Tibial artery (tissue), 4 donors: ENCODE measurements around the gene PIP4K2C.

ENCODE experiments used
- DNase-seq, 2 donors: peaks; one replicate each; pipeline ENCODE4 v3.0.0-alpha.2; 2019
- H3K27ac ChIP-seq, 2 donors: fragments of 200-600 bp; sonication (generic) in 1 of 2; 1 replicate in 1 of 2; 2 replicates in 1 of 2; pipeline ENCODE4 v1.5.1; 2018 to 2019; ENCODE audit warnings: mild to moderate bottlenecking in 1 of 2
- H3K27me3 ChIP-seq, 2 donors: fragments of 200-600 bp; sonication (generic) in 1 of 2; one replicate each; pipeline versions ENCODE4 v1.5.1 to v1.6.0; 2016 to 2019
- H3K36me3 ChIP-seq, 3 donors: fragments of 200-600 bp; sonication (generic) in 2 of 3; one replicate each; pipeline ENCODE4 v1.5.1; 2016 to 2019; ENCODE audit warnings: mild to moderate bottlenecking in 2 of 3
- H3K4me1 ChIP-seq, 4 donors: fragments of 200-600 bp; sonication (generic) in 2 of 4; 1 replicate in 3 of 4; 2 replicates in 1 of 4; pipeline ENCODE4 v1.5.1; 2016 to 2019
- H3K4me3 ChIP-seq, 2 donors: fragments of 200-600 bp; sonication (generic) in 1 of 2; 1 replicate in 1 of 2; 2 replicates in 1 of 2; pipeline ENCODE4 v1.5.1; 2018 to 2019; ENCODE audit warnings: mild to moderate bottlenecking in 2 of 2
- H3K9me3 ChIP-seq, 3 donors: fragments of 200-600 bp; sonication (generic) in 1 of 3; one replicate each; pipeline ENCODE4 v1.5.1; 2016 to 2019
- CTCF ChIP-seq, 2 experiments: fragments of 200-600 bp in 1 of 2; fragments of 450-650 bp in 1 of 2; IDR thresholded peaks; one replicate each; pipeline ENCODE4 v1.5.1; 2017 to 2019; ENCODE audit warnings: antibody characterized with exemption in 2 of 2, mild to moderate bottlenecking in 1 of 2, moderate library complexity in 1 of 2
- intact Hi-C: fragments of 100-400 bp; cut with DNase I; formaldehyde crosslinking; loops from one replicate; pipeline ENCODE4 v1.15.0; 2023; ENCODE audit warnings: low total_unique reads

Gene PIP4K2C

DNA sequence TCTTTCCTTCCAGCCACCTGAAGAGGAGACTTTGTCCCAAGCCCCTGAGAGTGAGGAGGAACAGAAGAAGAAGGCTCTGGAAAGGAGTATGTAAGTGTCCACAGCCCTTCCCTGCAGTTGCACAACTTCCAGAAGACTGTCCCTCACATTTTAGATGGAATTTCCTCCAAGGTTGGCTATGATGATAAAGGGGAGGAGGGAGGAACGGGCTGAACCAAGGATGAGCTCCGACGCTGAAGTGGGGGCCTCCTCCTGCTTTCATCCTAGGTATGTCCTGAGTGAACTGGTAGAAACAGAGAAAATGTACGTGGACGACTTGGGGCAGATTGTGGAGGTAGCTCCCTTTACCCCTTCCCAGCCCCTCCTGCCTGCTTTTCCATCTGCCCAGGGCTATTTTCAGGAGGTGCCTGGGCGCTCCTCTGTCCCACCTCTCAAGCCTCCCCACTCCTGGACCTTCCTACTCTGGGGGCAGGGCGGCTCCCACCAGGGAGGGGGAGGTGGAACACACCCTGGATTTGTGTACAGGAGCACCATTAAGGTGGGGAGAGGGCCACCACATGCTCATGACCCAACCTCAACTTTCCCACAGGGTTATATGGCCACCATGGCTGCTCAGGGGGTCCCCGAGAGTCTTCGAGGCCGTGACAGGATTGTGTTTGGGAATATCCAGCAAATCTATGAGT lies 22.6 kb downstream of the PIP4K2C start:
- peak in 1 of 2 donors; percentile 34 for DNase-seq
- intact Hi-C loops, result loop anchor here (10.0 kb wide), 1 partner anchor 89 kb away; the partner anchor contains the start of genes DDIT3 and MBD6
- no peaks in the 10 kb centered on the region for H3K27me3 ChIP-seq
- H3K27ac ChIP-seq, result peak overlapping the region; percentile 97 to 99
- no peaks in the 10 kb centered on the region for H3K9me3 ChIP-seq
- H3K36me3 ChIP-seq, result peaks cover 26 to 59% (median 36%) of the 10 kb centered on the region in 3 donors
- no peak for TF ChIP-seq CTCF (IDR thresholded peaks at IDR 0.05)
- H3K4me3 ChIP-seq, result no peak overlapping the region
- peaks cover 0 to 59% (median 49%) of the 10 kb centered on the region in 4 donors for H3K4me1 ChIP-seq

GRCh38 chr12:57614178-57614947 lies 23.4 kb downstream of the PIP4K2C start:
- Histone ChIP-seq H3K4me1 (peaks cover 0 to 52% (median 44%) of the 10 kb centered on the region in 4 donors), H3K27me3 (no peaks in the 10 kb centered on the region)

DNA sequence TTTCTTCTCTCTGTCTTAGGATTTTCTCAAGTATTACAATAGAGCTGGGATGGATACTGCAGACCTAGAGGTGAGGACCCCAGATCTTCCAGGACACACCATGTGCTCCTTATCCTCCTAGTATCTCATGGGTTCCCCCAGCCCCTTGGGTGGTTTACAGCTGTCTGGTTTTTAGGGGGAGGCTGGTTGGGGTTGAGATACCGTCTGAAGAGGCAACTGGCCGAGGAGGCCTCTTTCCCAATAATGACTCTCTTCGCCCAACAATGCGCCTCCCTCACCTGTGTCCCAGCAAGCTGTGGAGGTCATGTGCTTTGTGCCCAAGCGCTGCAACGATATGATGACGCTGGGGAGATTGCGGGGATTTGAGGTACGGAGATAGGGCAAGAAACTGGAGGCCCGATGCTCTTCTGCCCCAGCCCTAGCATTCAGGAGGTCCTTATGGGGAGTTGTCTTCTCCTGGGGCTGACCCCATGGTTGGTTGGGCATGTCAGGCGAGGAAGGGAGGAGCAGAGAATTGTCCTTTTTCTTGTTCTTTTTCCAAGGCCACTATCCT lies 24.0 kb downstream of the PIP4K2C start:
- H3K27me3 ChIP-seq, result no peaks in the 10 kb centered on the region
- peak overlapping the region; percentile 97 to 99 for H3K27ac ChIP-seq
- TF ChIP-seq CTCF (IDR thresholded peaks at IDR 0.05), result no peak
- peak in 1 of 2 donors; percentile 40 for DNase-seq
- no peak overlapping the region for H3K4me3 ChIP-seq
- H3K4me1 ChIP-seq, result peaks cover 0 to 45% (median 37%) of the 10 kb centered on the region in 4 donors
- peaks cover 26 to 59% (median 36%) of the 10 kb centered on the region in 3 donors for H3K36me3 ChIP-seq
- no peaks in the 10 kb centered on the region for H3K9me3 ChIP-seq
- intact Hi-C loops, result loop anchor here (10.0 kb wide), 1 partner anchor 90 kb away; the partner anchor contains the start of genes DDIT3 and MBD6

More at GRCh38 chr12:57614178-57614947, 23.4 kb downstream of the PIP4K2C start:
- Histone ChIP-seq H3K9me3 (no peaks in the 10 kb centered on the region), H3K36me3 (peaks cover 26 to 59% (median 36%) of the 10 kb centered on the region in 3 donors), H3K27ac (peak overlapping the region; percentile 97 to 99), H3K4me3 (no peak overlapping the region)
- intact Hi-C loops, result loop anchor here (10.0 kb wide), 1 partner anchor 90 kb away; the partner anchor contains the start of genes DDIT3 and MBD6
- DNase-seq, result peak in 1 of 2 donors; percentile 72
- no peak for TF ChIP-seq CTCF (IDR thresholded peaks at IDR 0.05)

DNA sequence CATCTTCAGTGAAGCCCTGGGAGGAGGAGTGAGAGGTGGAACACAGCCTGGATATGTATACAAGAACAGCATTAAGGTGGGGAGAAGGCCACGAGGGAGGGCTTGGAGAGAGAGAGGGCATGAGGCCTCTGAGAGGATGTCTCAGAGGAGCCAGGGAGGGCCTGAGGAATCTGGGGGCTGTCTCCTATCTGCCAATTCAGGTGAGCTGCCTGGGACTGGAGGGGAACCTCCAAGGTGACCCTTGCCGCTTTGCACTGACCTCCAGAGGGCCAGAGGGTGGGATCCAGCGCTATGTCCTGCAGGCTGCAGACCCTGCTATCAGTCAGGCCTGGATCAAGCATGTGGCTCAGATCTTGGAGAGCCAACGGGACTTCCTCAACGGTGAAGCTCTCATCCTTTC lies 24.6 kb downstream of the PIP4K2C start:
- DNase-seq, result peak in 1 of 2 donors; percentile 40
- Histone ChIP-seq H3K27me3 (peaks cover 0 to 2% of the 10 kb centered on the region in 2 donors), H3K9me3 (no peaks in the 10 kb centered on the region), H3K27ac (peak overlapping the region in 1 of 2 donors; percentile 36), H3K36me3 (peaks cover 26 to 59% (median 36%) of the 10 kb centered on the region in 3 donors), H3K4me3 (no peak overlapping the region), H3K4me1 (peaks cover 0 to 41% (median 35%) of the 10 kb centered on the region in 4 donors)
- intact Hi-C loops, result loop anchor here (10.0 kb wide), 1 partner anchor 91 kb away; the partner anchor contains the start of genes DDIT3 and MBD6
- TF ChIP-seq CTCF (IDR thresholded peaks at IDR 0.05), result no peak

GRCh38 chr12:57616383-57617101 lies 25.6 kb downstream of the PIP4K2C start:
- intact Hi-C loops, result loop anchor here (10.0 kb wide), 1 partner anchor 92 kb away; the partner anchor contains the start of genes DDIT3 and MBD6
- Histone ChIP-seq H3K27ac (peak overlapping the region; percentile 29 to 36), H3K4me1 (peaks cover 0 to 48% (median 39%) of the 10 kb centered on the region in 4 donors), H3K36me3 (peaks cover 26 to 59% (median 36%) of the 10 kb centered on the region in 3 donors), H3K9me3 (no peaks in the 10 kb centered on the region), H3K4me3 (no peak overlapping the region), H3K27me3 (peaks cover 0 to 4% of the 10 kb centered on the region in 2 donors)
- DNase-seq, result no peak
- no peak for TF ChIP-seq CTCF (IDR thresholded peaks at IDR 0.05)
